GM19324 (cell line): ENCODE data around the gene CLEC9A.

ENCODE experiments used
- ATAC-seq: cut with Tn5 transposase; IDR thresholded peaks from one replicate; pipeline ENCODE4 v1.9.1; 2021; ENCODE audit warnings: mild to moderate bottlenecking, moderate library complexity; ENCODE audit not compliant: unreplicated experiment, low FRiP score

Gene CLEC9A

DNA sequence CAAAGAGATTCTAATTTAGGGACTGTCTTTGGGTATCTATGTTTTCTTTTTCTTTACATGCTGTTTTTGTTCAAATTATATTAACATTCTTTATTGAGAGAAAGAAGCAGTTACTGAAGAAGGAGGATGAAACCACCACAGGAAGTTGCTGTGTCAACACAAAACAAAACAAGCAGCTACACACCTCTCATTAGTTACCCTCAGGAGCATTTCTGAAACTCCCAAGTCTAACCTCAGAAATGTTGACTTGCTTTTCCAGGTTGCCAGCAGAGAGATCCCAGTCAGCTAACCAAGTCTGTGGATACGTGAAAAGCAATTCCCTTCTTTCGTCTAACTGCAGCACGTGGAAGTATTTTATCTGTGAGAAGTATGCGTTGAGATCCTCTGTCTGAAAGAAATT lies 34.8 kb downstream of the CLEC9A start:
- no peak for ATAC-seq

DNA sequence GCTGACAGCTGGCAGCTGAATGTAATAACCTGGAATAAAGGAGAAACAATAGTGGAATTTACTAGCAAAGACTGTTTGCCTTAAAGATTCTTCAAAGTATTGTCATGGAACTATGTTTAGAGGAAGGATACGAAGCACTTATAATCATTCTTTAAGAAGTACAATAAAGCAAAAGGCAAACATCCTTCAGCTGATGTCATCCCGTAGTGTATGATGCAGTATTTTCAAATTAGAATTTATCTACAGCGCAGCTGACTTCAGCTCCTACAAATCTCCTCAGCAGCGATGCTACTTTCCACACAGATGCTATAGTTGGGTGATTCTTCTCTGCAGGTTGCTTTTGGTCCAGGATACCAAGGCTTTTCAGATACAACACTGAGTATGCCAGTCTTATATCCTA lies 36.8 kb downstream of the CLEC9A start:
- no peak for ATAC-seq

GRCh38 chr12:10067942-10068341 lies 37.5 kb downstream of the CLEC9A start:
- no peak for ATAC-seq

GRCh38 chr12:10068644-10069043 lies 38.2 kb downstream of the CLEC9A start:
- no peak for ATAC-seq

DNA sequence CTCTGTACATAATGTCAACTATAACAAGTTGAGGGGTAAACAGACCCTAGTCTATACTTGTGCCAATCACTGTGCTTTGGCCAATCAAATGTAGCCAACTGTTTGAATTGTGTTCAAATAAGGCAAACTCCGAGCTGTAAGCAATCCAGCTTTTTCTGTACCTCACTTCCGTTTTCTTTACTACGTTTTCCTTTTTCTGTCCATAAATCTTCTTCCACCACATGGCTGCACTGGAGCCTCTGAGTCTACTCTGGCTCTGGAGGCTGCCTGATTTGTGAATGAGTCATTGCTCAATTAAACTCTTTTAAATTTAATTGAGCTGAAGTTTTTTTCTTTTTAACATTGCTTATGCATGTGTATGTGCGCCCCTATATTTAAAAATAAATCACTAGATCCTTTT lies 38.6 kb downstream of the CLEC9A start:
- ATAC-seq, result no peak

DNA sequence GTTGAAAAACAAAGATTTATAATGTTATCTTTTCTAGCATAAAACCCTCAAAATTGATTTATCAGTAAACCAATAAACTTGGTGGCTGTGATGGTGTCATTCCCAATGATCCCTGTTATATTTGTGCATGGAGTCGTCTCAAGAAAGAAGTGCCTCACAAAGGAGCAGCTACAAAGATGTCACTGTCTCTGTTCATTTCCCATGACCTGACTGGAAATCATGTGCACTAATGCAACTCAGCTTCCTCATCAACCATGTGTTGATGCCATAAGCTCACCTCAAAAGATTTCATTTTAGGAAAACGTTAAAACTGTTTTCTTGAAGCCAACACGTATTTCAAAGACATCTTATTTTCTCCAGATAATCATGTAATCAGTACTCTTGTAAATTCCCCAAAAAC lies 39.5 kb downstream of the CLEC9A start:
- no peak for ATAC-seq

- ATAC-seq, result no peak
Observed at GRCh38 chr12:10070380-10070779, 39.9 kb downstream of the CLEC9A start.

DNA sequence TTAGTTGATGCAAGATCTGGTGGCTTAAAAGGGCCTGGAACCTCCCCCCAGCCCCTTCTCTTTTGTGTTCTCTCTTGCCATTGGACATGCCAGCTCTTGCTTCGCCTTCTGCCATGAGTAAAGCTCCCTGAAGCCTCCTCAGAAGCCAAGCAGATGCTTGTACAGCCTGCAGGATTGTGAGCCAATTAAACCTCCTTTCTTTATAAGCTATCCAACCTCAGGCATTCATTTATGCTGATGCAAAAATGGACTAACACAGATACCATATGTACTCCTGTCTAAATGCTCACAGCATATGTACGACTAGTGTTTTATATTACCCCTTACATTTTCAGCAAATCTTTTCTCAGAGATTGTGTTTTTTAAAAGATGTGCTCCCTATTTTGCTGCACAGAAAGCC lies 41.6 kb downstream of the CLEC9A start:
- no peak for ATAC-seq

DNA sequence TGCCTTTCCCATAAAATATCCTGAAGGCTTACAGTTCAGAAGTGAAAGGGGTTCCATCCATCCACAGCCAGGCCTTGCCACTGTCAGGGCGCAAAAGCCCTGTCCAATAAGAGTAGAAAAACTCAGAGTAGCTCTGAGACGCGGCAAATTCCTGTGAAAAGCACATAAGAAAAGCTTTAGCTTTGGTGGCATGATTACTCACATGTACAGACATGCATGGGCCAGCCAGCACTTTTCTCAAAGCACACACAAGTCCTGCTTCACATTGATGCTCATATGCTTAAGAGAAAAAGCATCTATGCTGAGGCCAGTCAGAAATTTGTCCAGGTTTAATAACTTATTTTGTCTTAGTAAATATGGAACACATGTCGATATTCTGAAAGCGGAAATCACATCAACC lies 42.8 kb downstream of the CLEC9A start:
- ATAC-seq, result no peak

DNA sequence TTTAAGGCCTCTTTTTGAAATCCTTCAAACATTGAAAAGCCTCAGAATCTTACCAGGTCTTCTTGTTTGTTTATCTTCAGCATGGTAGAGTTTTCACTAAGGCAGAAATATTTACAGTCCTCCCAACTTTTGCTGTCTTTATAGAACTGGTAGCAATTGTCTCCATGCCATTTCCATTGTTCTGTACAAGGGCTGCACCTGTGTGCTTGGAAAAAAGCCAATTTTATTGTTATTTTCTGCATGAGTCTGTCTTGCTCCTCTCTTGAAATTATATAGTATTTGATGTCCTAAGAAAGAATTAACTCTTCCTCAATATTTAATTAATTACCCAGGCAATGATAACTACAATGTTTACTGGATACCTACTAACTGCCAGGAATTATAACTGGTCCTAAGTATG lies 45.0 kb downstream of the CLEC9A start:
- ATAC-seq, result no peak

DNA sequence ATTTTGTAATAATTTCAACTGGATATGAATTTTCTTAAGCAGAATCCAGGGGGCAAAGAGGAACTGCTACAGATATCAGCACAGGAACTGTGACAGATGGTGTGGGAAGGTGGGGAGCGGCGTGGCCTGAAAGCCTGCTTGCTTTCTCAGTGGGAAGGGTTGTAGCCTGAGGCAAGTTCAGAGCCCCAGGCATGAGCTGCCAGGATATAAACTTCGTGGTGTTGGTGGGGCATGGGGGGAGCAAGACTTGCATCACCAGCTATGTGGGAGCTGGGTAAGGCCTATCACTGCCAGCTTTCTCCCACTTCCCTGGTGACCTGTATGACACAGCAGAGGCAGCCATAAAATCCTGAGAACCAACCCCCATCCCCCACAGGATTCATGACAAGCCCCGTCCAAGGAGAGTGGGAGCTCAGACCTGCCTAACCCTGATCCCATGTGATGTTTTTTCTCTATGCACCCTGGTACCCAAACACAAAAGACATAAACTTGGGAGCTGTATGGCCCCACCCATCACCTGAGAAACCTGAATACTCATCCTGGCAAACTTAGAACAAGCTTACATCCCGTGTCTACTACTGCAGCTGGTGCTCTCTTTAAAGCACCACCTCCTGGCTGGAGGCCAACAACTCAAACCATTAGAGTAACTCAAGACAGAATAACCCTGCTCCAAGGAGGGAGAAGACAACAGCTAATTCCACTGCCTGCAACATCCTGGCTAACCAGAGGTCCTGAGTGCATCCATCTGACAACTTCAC lies 51.8 kb downstream of the CLEC9A start:
- ATAC-seq, result no peak

GRCh38 chr12:10084733-10085132 lies 54.3 kb downstream of the CLEC9A start:
- no peak for ATAC-seq

DNA sequence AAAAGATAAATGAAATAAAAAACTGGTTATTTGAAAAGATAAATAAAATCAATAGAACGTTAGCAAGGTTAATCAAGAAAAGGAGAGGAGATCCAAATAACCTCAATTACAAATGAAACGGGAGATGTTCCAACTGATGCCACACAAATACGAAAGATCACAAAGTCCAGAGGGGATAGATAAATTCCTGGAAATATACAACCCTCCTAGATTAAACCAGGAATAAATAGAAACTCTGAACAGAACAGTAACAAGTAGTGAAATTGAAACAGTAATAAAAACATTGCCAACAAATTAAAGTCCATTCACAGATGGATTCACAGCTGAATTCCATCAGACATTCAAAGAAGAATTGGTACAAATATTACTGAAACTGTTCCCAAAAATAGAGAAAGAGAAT lies 55.9 kb downstream of the CLEC9A start:
- no peak for ATAC-seq

GRCh38 chr12:10088031-10088430 lies 57.5 kb downstream of the CLEC9A start:
- no peak for ATAC-seq

- ATAC-seq, result no peak
Observed at GRCh38 chr12:10088955-10089900, 58.7 kb downstream of the CLEC9A start.

DNA sequence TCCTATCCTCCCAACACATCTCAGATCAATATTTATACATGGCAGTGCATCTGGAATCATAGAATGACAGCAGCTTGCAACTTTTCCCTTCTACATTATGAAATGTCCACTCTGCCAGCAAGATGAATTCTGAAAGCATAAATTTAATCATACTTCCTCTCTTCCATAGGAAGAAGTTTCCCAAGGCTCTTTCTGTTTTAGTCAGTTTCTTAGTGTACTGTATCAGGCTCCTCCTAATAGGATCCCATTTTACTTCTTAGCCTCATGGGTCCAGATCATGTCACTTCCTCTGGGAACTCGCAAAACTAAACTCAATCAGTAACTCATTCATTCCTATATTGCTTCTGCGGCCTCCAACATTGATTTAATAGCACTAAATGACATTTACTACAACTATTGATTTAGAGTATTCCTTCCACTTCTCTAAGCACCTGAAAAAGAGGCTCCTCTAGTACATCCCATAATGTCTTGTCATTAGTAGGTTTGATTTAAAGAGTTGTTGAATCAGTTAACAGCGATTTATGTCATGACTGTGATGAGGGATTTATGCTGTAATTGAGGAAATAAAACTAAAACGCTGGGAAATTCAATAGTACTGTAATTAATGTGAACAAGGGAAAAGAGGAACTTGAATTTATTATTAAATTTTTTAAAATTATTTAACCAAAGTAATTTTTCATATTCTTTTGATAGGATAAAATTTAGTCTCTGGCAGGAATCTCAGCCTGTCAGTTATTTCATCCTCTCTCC lies 64.3 kb downstream of the CLEC9A start:
- no peak for ATAC-seq

DNA sequence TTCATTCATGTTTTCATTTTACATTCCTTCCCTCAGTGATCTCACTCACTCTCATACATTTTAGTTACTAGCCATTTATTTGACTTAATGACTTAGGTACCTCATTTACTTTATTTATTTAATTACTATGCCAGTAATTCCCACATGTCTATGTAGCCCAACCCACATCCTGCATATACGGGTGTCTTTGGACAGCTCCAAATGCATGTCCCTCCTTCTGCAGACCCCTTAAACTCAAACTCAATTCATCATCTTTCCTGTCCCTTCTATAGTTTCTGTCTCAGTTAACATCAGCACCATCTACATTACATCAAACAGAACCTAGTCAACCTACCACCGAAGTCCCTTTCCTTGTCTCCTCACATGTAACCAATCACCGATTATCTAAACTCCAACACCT lies 65.5 kb downstream of the CLEC9A start:
- no peak for ATAC-seq

GRCh38 chr12:10097521-10097920 lies 67.0 kb downstream of the CLEC9A start:
- no peak for ATAC-seq

GRCh38 chr12:10098791-10099190 lies 68.3 kb downstream of the CLEC9A start, which contains the start of gene CLEC1A:
CLEC1A (minus strand) TSS chr12:10098985; CDS start chr12:10098922, 63 bp downstream.
- no peak for ATAC-seq

DNA sequence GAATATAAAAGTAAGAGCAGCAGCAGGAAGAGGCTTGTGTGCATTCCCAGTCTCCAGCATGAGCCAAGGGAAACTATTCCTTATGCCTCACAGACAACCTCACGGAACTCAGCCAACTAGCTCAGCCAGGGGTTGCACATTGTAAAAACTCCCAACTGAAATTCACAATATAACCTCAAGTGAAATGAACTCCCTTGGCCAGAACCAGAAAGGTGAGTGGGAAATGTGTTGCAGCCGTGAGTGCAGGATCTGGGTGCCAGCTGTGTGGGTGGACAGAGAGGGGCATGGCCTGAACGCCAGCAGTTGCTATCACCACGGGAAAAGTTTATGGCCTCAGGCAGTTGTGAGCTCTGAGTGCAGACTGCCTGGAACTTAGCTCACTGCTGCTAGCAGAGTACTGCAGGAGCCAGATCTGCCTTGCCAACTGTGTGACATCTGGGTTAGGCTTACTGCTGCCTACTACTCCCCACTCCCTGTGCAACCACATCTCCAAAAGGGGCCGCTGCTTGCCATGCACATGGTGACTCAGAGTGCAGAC lies 70.6 kb downstream of the CLEC9A start:
- ATAC-seq, result no peak
